ENCODE data around the gene PASD1. TPM values are rescaled to one million over a fixed set of nuclear protein-coding genes. Genes with fewer than 3 reads are reported as not detected.

The PASD1 gene
- total RNA-seq, 4 donors from 2014 or later: not detected

GRCh38 chrX:151708821-151709220 lies 145.3 kb downstream of the PASD1 start:
- Histone ChIP-seq H3K27ac (no peak overlapping the region), H3K4me3 (no peak overlapping the region), H3K9me3 (no peaks in the 10 kb centered on the region), H3K36me3 (no peaks in the 10 kb centered on the region), H3K27me3 (no peaks in the 10 kb centered on the region), H3K4me1 (no peaks in the 10 kb centered on the region)
- TF ChIP-seq POLR2A (IDR thresholded peaks at IDR 0.05): no peak
- TF ChIP-seq CTCF (IDR thresholded peaks at IDR 0.05): no peak
- intact Hi-C loops (cut with DNase I; ENCODE audit: low total_unique reads): no loop called here
- DNase-seq: no peak

GRCh38 chrX:151710457-151710856 lies 147.0 kb downstream of the PASD1 start:
- no peaks in the 10 kb centered on the region for H3K36me3 ChIP-seq
- no peak for DNase-seq
- no peak overlapping the region for H3K27ac ChIP-seq
- H3K4me3 ChIP-seq: no peak overlapping the region
- intact Hi-C loops (cut with DNase I; ENCODE audit: low total_unique reads): no loop called here
- no peaks in the 10 kb centered on the region for H3K9me3 ChIP-seq
- H3K4me1 ChIP-seq: no peaks in the 10 kb centered on the region
- TF ChIP-seq POLR2A (IDR thresholded peaks at IDR 0.05) (no peak), CTCF (IDR thresholded peaks at IDR 0.05) (no peak)
- H3K27me3 ChIP-seq: no peaks in the 10 kb centered on the region

GRCh38 chrX:151711154-151711553 lies 147.7 kb downstream of the PASD1 start:
- intact Hi-C loops (cut with DNase I; ENCODE audit: low total_unique reads): no loop called here
- DNase-seq: no peak
- Histone ChIP-seq H3K4me1 (no peaks in the 10 kb centered on the region), H3K9me3 (no peaks in the 10 kb centered on the region), H3K4me3 (no peak overlapping the region), H3K27me3 (no peaks in the 10 kb centered on the region), H3K36me3 (no peaks in the 10 kb centered on the region), H3K27ac (no peak overlapping the region)
- TF ChIP-seq POLR2A (IDR thresholded peaks at IDR 0.05): no peak
- no peak for TF ChIP-seq CTCF (IDR thresholded peaks at IDR 0.05)

GRCh38 chrX:151711787-151712186 lies 148.3 kb downstream of the PASD1 start:
- H3K9me3 ChIP-seq: no peaks in the 10 kb centered on the region
- DNase-seq: no peak
- no peaks in the 10 kb centered on the region for H3K27me3 ChIP-seq
- H3K27ac ChIP-seq: no peak overlapping the region
- intact Hi-C loops (cut with DNase I; ENCODE audit: low total_unique reads): no loop called here
- H3K4me3 ChIP-seq: no peak overlapping the region
- TF ChIP-seq POLR2A (IDR thresholded peaks at IDR 0.05) (no peak), CTCF (IDR thresholded peaks at IDR 0.05) (no peak)
- H3K4me1 ChIP-seq: no peaks in the 10 kb centered on the region
- no peaks in the 10 kb centered on the region for H3K36me3 ChIP-seq

- Histone ChIP-seq H3K27ac (no peak overlapping the region), H3K9me3 (no peaks in the 10 kb centered on the region), H3K4me1 (no peaks in the 10 kb centered on the region), H3K4me3 (no peak overlapping the region), H3K36me3 (no peaks in the 10 kb centered on the region), H3K27me3 (no peaks in the 10 kb centered on the region)
- DNase-seq: no peak
- intact Hi-C loops (cut with DNase I; ENCODE audit: low total_unique reads): no loop called here
- TF ChIP-seq POLR2A (IDR thresholded peaks at IDR 0.05): no peak
- TF ChIP-seq CTCF (IDR thresholded peaks at IDR 0.05): no peak
Observed at GRCh38 chrX:151712253-151712652, 148.8 kb downstream of the PASD1 start.
